GM04503 (cell line): Measurements from ENCODE around the gene DTHD1.

Source experiments
- DNase-seq: peaks from one replicate; pipeline ENCODE4 v3.0.0-alpha.2; 2012; ENCODE audit warnings: low read depth

Gene DTHD1

DNA sequence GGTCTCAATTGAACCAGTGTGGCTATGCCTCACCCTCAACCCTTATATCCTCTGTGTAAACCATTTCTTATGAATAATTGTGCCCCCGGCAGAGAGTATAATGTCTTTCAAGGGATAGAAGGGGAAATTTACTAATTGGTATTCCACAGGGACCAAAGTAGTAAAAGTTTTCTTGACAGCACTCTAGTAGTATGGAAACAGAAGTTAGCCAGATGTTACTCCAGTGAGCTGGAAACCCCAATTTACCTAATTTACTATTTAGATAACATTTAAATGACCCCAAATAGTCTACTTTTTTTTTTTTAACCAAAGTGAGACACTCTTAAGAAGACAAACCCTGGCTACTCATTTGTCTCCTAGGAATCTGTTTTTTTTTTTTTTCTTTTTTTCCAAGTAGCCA lies 32.3 kb downstream of the DTHD1 start:
- no peak for DNase-seq

- no peak for DNase-seq
Measured at GRCh38 chr4:36316607-36317006, 35.2 kb downstream of the DTHD1 start.

- no peak for DNase-seq
Measured at GRCh38 chr4:36317721-36318120, 36.3 kb downstream of the DTHD1 start.

DNA sequence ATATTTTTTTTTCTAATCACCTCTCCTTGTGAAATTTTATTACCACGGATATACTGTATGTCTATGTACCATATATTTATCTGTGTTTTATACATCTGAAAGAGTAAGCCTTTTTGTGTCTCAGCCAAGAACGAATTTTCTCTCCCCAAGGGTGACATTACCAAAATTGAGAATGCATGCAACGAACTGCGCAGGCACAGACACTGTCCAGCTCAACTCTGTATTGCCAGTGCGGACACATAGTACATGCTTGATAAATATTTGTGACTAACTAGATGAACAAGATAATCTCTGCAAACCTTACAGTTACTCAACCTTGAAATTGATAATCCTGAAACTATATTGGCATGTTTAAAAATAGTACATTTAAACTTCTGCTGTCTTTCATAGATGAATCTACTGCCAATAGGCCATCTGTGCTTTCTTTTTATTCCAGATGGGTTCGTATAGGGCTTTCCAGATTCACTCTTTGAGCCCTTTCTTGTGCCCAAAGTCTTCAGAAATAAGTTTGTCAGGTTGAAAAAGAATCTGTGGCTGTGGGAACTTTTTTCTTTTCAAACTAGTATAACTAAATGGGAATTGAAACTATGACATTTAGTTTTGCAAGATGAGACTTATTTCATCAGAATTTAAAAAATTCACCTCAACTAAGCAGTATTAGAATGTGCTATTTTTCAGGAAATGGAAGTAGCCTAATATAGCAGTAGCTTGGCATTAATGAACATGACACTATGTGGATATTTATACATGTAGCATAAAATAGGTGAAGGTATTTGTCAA lies 38.9 kb downstream of the DTHD1 start:
- DNase-seq: no peak

GRCh38 chr4:36321176-36321575 lies 39.8 kb downstream of the DTHD1 start:
- DNase-seq: no peak

DNA sequence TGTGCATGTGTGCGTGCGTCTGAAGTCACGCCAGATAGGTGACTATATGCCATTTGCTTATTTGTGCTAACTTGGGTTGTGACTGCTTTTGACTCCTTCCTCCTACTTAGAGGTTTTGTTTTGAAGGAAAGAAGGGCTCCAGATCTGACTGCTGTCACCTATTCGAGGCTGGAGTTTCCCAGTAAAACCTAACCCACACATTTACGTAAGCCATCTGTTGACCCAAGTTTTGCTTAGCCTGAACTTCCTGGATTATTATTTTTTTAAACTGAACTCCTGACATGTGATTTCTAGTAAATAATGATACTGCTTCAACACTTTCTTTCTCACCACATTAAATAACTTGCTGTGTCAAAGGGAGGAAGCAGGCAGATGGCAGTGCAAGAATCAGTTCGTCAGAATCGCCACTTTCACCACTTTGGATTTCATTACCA lies 41.5 kb downstream of the DTHD1 start:
- no peak for DNase-seq

- DNase-seq: no peak
Measured at GRCh38 chr4:36323816-36324419, 42.5 kb downstream of the DTHD1 start.

DNA sequence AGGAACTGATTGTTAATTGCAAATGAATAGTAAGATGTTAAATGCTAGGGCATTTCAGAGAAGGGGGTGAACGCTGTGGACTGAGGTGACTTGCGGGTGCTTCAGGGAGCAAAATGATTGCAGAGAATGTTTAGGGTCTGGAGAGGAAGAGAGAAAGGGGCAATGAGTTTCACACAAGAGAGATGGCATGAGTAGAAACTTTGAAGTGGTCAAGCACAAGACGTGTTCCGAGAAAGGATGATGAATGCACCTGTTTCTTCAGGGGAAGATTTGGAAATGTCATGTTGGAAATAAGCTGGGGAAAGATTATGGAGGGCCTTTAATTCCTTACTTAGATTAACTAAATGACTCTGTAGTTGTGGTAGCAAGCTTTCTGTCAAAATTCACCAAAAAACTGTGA lies 43.4 kb downstream of the DTHD1 start:
- no peak for DNase-seq

DNA sequence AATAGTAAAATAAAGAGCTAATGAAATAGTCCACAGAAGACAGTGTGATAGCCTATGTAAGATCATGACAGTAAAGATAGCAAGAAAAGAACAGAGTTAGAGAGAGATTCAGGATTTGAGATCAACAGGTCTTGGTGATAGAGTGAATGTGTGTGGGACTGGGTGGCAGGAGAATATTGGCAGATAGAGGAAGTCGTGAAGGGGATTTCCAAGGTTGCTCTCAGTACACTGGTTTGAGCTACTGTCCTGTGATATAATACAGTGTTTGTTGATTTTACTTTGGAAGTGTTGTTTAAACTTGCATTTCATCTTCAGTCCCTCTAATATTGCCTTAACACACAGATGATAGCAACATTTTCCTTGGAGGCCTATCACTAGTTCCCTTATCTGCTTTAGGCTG lies 44.1 kb downstream of the DTHD1 start:
- no peak for DNase-seq

- no peak for DNase-seq
Measured at GRCh38 chr4:36325926-36326325, 44.5 kb downstream of the DTHD1 start.

DNA sequence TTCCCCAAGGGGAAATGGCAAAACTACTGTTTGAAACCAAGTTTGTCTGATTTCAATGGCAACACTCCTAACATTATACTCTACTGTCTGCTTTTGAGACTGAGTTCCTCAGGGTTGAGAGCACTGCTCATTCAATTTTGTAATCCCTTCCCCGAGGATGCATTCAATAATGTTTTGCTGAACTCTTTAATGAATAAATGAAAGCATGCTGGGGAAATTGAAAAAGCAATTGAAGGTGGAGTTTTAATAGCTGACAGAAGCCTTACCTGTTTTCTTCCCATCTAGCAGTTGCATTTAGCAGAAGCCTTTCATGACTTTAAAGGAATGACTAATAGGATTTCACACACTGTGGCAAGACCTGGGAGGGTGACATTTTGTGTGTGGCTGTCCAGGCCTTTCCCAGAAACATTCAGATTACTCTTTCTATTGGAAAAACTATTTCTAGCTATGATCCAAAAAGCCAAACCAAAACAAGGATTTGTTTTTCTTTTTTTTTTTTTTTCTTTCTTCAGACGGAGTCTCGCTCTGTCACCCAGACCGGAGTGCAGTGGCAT lies 45.1 kb downstream of the DTHD1 start:
- DNase-seq: no peak

- DNase-seq: no peak
Measured at GRCh38 chr4:36327400-36327799, 46.0 kb downstream of the DTHD1 start.

GRCh38 chr4:36328130-36328529 lies 46.7 kb downstream of the DTHD1 start:
- no peak for DNase-seq

DNA sequence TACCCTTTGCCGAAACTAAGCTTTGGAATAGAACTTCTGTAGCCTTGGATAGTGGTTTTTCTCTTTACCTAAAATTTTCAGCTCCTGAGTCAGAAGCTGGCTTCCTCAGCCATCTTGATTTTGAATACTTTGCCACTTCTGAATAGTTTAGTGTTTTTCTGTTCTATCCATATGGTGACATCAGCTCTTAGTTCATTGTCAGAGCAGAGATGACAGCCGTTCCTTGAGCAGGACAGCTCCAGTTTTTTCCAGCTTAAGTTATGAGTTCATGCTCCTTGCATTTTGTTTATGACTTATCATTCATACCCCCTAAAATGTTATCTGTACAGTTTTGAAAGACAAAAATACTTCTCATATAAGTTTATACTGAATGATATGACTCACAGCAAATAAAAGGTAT lies 47.8 kb downstream of the DTHD1 start:
- DNase-seq: no peak

DNA sequence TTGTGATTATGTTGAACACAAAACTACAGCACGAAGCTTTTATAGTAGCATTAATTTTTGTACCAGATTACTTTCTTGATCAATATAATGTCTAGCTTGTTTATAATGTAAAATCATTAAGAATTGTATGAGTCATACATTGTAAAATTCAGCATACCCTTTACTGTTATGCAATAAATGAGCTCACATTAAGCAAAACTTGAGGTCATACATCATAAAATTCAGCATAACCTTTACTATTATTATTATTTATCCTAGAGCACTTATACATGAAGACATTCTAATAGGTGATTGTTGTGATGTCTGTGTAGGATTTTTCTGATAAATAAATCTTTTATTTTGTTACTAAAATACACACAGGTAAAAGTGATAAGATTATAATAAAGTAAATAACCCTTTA lies 49.4 kb downstream of the DTHD1 start:
- no peak for DNase-seq

GRCh38 chr4:36332023-36332781 lies 50.8 kb downstream of the DTHD1 start:
- no peak for DNase-seq

DNA sequence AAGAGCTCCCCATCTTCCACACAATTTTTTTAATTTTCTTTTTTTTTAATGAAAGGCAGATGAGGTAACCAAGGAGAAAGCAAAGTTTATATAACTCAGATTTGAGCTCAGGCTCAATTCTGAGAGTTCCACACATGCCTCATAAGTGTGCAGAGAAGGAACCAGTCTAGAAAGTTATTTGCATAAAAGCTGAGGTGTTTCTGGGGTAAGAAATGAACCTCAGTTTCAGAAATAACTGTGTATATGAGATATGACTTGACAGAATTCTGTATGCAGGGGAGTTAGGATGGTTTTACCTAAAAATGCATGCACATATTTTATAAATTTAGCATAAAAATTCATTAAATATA lies 51.3 kb downstream of the DTHD1 start:
- no peak for DNase-seq

DNA sequence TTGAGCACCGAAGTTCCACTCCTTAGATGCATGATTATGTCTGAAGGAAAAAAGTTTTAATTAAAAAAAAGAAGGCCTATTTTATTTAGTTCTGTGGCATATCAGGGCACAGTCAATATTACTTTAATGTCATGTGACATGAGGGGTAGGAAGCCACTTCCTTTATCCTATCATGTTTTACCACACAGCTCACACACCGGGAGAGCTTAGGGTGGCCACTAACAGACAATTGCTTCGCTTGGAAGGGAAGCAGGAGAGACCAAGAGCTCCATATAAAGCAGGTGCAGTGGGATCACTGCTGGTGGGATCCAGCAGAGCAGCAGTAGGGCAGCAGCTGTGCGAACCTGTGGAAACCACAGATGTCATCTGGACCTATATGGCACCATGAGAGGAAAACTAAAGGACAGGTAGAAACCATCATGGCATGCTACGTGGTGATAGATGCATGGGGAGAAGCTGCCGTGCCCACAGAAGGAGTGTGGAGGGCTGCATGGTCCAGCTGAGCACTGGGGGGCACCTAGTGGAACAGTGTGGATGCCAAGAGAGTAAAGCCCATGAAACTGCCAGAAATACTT lies 52.0 kb downstream of the DTHD1 start:
- no peak for DNase-seq

DNA sequence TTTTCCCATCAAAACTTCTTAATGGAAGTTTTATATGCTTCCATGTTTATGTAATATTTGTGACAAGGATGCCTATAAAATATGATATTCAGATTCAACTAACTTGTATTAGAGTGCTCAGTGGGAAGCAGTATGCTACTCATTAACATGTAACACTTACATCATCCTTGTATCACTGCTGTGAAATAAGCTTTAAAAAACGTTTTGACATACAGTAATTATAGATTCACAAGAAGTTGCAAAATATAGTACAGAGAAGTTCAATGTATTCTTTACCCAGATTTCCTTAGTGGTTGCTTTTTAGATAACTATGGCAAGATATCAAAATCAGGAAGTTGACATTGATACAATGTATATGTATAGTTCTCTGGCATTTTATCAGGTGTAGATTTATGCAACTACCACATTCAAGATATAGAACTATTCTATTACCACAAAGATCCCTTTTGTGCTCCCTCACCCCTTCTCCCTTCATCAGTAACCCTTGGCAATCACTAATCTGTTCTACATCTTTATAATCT lies 56.3 kb downstream of the DTHD1 start:
- DNase-seq: no peak

- no peak for DNase-seq
Measured at GRCh38 chr4:36338973-36339372, 57.6 kb downstream of the DTHD1 start.

DNA sequence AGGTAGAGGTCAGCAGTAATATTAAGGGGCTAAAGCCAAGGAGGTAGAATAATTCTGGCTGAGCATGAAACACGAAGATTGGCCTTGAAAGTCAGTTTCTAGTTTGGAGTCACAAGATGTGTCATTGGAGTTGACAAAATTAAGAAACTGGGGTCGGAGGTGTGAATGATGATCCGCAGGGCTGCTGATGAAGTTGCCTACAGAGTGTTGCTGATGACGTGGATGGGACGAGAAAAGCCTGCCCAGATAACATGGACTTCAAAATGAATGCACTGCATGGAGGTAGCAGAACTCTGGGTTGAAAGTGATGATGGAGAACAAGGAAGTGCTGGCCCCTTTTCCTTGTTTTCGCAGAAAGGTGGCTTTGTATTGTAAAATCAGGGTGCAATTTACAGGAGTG lies 60.5 kb downstream of the DTHD1 start:
- DNase-seq: no peak

- DNase-seq: no peak
Measured at GRCh38 chr4:36343501-36344175, 62.2 kb downstream of the DTHD1 start.
